Fibroblast of skin of left biceps (primary cell): ENCODE measurements around the gene SEH1L.
"Not testable (repeated sequence)": the region's sequence is repeated elsewhere in the genome, so short reads cannot be mapped to it uniquely, and the experiment has no call there.

ENCODE experiments used
- DNase-seq, 2 experiments: peaks; one replicate each; pipeline ENCODE4 v3.0.0-alpha.2; 2013; ENCODE audit warnings: low read depth in 2 of 2

The SEH1L gene

DNA sequence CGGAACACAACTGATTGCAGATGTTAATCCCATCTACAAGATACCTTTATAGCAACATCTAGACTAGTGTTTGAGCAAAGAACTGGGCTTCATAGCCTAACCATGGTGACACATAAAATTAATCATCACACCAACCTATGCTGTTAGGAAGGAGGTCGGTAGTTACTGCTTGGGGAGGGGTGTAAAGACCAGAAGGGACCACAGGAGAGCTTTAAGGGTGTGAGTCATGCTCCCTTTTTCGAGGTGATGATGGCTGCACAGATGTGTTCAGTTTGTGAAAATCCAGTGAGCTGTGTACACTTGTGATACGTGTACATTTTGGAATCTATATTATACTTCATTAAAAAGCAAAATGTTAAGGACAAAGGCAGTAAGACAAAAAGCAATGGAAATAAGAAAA is 4.6 kb upstream of the SEH1L start:
- DNase-seq, result peak; percentile 58 to 59

DNA sequence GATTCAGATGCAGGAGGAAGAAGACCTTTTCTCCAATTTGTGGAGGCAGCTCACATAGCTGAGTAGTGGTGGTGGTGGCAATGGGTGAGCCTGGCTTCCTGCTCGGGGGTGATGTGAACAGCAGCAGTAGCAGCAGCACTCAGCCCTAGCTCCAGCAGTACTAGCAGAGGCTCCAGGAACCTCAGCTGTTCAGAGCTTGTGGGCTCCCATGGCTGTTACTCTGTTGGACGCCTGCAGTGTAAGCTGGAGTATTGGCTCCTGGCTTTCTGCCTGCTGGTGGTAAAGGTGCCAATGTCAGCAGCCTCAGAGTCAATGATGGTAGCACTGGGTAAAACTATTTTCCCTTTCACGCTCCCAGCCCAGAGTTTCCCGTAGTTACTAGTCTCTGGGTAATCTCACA is 3.1 kb upstream of the SEH1L start:
- DNase-seq, result no peak

DNA sequence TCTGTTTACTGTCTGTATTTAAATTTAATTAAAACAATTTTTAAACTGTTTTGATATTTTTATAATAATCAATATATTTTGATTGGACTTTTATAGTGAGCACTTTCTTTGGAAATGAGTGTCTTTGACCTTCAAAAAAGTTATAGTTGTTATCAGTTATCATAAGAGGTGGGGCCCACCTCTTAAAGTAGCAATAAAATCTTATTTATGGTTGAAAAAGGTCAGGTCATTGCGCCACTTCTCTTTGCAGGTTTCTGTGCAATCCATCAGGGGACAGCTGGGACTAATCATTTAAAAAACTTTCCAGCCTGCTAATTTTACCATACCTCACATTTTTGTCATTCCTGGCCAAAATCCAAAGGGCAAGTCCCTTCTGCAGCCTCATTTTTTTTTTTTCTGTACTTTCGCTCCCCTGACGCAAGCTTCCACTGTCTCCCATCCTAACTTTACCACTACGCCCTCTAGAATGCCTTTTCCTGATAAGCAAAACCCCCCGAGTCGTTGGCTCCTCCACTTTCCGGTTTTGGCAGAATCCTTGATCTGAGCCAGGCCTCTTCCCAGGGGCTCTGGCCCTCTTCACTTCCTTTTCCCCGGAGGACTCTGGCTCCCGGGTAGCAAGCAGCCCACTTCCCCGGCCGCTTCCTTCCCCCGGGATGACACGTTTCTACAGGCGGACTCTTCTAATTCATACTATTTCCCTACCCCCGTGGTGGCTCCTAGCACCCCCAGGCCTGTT is 1.1 kb upstream of the SEH1L start:
- peak; percentile 95 for DNase-seq

- DNase-seq, result peak; percentile 85
Measured at GRCh38 chr18:12948050-12948804, 416 bp downstream of the SEH1L start.

GRCh38 chr18:12958478-12958877 is 10.7 kb downstream of the SEH1L start:
- no peak for DNase-seq

DNA sequence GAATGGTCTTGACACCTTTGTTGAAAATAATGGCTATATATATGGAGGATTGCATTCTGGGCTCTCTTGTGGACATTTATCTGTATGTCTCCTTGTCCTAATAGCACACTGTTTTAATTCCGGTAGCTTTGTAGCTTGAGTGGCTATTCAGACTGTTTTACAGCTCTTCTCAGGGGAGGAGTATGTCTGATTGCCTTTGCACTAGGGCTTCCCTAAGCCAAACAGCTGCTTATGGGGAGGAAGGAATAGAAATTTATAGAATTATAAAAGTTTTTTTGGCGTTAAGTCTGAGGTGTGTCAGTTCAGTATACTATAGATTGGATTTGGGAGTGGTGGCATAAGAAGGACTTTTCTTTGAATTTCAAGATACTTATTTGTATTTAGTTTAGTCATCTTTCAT is 12.6 kb downstream of the SEH1L start:
- DNase-seq, result no peak

DNA sequence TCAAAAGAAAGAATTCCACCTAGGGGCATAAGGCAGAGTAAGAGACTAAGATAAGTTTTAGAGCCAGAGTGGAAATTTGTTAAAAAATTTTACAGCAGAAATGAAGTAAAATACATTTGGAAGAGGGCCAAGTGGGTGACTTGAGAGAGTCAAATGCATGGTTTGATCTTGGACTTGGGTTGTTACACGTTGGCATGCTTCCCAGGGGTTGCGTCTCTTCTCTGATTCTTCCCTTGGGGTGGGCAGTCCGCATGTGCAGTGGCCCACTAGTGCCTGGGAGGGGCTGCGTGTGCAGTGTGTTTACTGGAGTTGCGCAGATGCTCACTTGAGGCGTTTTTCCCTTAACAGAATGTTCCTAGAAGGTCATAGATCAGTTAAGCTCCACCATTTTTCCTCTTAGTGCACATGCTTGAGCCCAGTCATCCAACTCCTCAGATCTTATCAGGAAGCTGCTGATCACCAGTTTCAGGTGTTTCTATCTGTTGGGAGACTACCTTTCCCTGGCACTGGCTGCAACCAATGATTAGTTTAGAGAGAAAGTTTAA is 13.1 kb downstream of the SEH1L start:
- no peak for DNase-seq

GRCh38 chr18:12963069-12963468 is 15.3 kb downstream of the SEH1L start:
- no peak for DNase-seq

- DNase-seq, result no peak
Measured at GRCh38 chr18:12968115-12968514, 20.3 kb downstream of the SEH1L start.

DNA sequence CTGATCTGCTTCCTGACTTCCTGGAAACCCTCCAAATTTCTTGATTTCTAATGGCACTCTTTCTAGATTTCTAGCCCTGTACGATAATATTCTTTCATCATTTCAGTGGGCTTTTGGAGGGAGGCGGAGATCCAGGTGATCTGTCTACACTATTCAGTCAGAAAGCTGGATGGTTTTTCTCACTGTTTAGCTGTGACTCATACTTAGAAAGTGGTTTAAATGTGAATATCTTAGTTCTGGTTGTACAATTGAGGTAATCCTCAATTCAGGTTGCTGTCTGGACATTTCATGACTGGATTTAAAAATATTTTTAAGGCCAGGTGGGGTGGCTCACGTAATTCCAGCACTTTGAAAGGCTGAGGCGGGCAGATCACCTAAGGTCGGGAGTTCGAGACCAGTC is 20.8 kb downstream of the SEH1L start:
- no peak for DNase-seq

DNA sequence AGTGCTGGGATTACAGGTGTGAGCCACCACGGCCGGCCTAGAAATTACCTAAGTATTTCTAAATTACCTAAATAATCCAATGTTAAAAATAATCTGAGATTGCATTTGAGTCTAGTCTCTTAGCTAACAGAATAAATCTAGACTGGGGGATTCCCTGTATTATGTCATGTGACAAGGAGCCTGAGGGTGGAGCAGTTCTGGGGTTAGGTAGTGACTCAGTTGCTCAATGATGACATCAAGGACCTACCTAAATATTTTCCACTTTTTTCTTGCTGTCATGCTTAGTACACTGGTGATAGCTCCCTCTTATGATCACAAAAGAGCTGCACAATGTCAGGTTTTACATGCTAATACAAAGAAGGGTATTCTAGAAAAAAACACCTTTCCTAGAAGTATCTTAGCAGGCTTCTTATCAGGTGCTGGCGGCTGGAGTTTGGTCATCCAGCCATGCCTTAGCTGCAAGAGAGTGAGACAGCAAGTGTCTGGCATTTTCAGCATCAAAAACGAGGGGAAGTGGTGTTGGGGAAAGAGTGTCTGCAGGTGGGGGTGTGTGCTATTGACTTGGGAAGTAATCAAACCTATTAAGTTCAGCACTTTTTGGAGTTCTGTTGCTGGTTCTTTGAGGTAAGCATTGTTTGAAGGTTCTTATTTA is 25.9 kb downstream of the SEH1L start:
- DNase-seq, result no peak

DNA sequence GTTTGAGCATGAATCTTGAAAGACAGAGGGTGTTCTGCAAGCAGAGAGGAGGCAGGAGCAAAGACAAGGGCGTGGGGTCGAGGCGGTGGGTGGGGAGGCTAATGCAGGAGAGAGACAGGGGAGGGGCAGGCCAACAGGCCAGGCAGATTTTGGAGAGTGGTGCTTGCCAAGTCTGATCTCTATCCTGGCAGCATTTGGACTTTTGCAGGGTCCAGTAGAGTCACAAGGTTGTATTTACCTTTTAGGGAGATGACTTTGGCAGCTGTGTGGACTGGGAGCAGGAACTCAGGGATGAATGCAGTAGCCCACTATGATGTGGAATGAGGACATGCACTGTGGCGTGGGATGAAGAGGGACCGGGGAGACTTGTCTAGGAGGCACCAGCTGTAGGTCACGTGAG is 27.7 kb downstream of the SEH1L start:
- no peak for DNase-seq

DNA sequence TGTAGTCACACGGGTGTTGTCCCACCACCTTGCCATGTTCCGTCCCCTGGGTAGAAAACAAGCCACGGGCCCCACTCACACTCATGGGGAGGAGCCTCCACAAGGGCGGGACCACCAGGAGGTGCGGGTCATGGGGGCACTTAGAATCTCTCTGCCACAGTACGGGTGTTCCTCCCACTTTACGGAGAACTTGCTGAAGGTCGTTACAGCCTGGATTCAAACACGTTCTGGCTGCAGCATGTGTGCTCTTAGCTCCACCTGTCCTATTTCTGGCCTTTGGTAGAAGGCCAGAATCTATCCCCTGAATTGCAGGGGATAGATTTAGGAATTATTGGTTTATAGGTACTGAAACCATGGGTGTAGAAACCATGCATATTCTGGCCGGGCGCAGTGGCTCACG is 28.5 kb downstream of the SEH1L start:
- DNase-seq, result no peak

DNA sequence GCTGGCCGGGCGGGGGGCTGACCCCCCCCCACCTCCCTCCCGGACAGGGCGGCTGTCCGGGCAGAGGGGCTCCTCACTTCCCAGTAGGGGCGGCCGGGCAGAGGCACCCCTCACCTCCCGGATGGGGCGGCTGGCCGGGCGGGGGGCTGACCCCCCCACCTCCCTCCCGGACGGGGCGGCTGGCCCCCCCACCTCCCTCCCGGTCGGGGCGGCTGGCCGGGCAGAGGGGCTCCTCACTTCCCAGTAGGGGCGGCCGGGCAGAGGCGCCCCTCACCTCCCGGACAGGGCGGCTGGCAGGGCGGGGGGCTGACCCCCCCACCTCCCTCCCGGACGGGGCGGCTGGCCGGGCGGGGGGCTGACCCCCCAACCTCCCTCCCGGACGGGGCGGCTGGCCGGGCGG is 32.3 kb downstream of the SEH1L start:
- not testable (repeated sequence) for DNase-seq

- no peak for DNase-seq
Measured at GRCh38 chr18:12989397-12990122, 41.7 kb downstream of the SEH1L start.

GRCh38 chr18:12990123-12990475 is 42.3 kb downstream of the SEH1L start:
- DNase-seq, result no peak

DNA sequence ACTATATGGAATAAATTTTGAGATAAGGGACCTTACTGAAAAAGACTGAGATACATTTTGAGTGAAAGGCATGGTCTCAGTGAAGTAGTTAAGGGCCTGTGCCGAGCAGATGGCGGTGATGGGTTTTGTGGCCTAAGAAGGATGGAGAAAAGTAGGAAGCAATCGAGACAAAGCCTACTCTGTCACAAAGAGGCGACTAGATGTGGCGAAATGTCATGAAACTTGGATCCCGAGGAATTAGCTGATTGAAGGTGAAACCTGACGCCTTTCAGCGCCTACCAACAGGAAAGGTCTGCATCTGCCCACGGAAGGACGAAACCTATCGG is 42.8 kb downstream of the SEH1L start:
- no peak for DNase-seq

DNA sequence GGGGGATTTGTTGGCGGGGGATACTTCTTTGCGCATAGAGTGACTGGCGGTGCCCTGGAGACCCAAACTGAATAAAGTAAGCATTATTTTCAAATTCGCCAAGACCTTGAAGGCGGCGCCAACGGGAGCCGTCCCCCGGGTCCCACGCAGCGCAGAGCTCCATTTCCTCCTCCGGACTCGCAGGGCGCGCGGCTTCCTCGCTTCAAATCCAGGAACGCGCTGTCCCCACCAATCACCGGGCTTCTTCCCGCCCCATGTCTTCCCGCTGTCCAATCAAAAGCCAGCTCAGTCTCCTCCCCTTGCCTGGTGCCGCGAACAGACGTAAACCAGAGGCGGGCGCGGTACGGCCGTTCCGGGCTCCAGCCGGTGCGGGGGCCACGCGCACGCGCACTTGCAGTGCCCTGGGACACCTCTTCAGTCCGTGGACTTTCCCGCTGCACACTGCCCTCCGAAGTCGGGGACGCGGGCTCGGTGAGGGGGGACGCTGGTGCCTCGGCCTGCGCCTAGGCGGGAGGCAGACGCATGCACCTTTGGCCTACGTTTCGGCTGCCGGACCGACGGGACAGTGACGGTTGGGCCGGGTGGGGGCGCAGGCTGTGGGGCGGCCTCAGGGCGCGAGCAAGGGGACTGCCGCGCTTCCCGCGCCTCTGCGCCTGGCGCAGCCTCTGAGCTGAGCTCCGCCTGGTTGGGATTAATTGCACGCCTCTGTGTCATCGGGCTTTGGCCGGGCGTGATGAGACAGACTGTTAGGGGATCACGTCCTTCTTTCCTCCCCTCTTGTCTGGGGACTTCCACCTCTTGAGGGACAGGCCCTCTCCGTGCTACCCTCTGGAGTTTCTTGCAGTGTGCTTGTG is 43.4 kb downstream of the SEH1L start, which contains the start of gene CEP192:
TSS of gene CEP192 (plus strand) at position 396 of the 854 bp plus-strand sequence. CDS start 8,063 bp downstream, outside the sequence.
- peak; percentile 95 for DNase-seq

- DNase-seq, result no peak
Measured at GRCh38 chr18:12991821-12992179, 44.0 kb downstream of the SEH1L start.

DNA sequence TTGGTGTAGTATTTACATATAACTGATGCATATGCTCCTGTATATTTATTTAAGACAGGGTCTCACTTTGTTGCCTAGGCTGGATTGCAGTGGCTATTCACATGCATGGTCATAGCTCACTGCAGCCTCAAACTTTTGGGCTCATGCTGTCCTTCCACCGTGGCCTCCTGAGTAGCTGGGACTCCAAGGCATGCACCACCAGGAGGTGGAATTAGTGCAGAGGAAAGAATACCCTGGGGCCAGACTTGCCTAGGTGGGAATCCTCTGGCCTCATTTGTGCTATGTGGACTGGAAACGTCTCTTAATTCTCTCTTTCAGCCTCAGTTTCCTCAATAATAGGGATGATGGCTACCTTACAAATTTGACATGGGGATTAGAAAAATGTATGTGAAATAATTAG is 45.6 kb downstream of the SEH1L start:
- no peak for DNase-seq

DNA sequence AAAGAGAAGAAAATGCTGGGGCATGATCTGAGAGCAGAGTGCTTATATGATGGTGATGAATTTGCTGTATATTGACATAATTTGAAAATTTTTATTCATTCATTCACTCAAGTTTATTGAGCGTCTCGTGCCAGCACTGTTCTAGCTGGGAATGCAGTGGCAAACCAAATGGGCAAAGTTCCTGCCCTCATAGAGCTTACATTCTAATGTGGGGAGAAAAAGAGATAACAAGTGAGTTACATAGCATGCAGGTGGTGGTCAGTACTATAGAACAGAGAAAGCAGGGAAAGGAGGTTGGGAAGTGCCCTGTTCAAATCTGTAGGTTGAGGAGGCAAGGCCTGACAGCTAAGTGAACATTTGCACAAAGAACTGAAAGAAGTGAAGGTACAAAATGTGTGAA is 47.6 kb downstream of the SEH1L start:
- no peak for DNase-seq
